ENCODE measurements around the gene RPTOR.

The RPTOR gene

GRCh38 chr17:80630560-80631120 is 86.0 kb downstream of the RPTOR start:
- no peak overlapping the region for H3K4me3 ChIP-seq
- H3K27ac ChIP-seq: no peak overlapping the region
- DNase-seq (ENCODE audit: low spot score): no peak
- no peak for TF ChIP-seq CTCF (IDR thresholded peaks at IDR 0.05)

DNA sequence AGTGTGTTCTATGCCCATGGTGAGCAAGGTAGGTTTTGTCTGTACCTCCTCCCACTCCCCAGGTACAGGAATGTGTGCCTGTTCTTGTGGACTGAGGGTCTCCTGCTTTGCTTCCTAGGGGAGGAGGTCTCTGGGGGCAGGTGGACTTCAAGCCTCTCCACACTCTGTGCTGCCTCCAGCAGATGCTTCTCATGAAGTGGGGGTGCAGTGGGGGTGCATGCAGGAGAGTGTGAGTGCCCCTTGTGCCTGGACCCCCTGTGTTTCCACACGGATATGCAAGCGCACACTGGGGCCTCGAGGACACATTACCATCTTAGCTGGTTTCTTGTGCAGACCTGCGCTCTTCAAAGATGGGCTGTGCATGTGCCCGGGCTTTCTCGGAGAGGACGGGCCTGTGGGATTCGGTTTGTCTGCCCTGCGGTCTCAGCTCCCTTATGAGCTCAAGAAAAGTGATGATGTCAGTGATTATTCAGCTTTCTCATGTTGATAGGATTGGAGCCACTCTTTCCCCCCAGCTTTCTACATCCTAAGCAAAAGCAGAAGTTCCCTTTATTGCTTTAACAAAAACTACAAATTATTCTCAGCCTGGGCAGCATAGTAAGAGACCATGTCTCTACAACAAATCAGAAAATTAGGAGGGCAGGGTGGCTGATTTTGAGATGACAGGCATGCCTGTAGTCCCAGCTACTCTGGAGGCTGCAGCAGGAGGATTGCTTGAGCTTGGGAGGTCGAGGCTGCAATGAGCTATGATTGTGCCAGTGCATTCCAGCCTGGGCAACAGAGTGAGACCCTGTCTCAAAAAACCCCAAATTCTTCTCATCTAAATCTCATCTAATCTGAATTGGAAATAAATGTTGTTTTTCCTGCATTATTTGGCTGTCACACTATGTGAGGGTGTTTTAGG is 86.8 kb downstream of the RPTOR start:
- TF ChIP-seq CTCF (IDR thresholded peaks at IDR 0.05): no peak
- H3K4me3 ChIP-seq: no peak overlapping the region
- no peak overlapping the region for H3K27ac ChIP-seq
- DNase-seq (ENCODE audit: low spot score): no peak

DNA sequence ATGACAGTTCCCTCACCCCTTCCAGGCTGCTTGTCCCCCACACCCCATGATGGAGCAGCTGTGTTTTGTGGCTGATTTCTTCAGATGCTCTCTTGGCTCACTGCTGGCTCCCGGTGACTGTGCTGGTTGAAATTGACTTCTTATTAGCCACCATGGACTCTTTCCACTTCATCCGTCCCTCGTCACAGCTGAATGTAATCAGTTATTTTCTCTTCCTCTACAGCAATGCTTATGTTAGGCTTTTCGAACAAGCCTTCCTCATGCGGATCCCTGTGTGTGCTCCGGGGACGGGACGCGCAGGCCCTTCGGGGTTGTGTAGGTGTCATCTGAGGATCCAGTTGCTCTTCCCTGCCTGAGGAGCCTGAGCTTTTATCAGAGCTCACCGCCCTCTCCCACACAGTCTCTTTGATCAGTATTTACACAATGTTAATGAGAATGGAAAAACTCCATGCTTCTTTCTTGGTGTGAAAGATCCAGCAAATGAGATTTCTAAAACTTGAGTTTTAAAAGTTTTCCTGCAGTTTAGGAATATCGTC is 87.5 kb downstream of the RPTOR start:
- no peak for DNase-seq (ENCODE audit: low spot score)

GRCh38 chr17:80633207-80633606 is 88.6 kb downstream of the RPTOR start:
- no peak for DNase-seq (ENCODE audit: low spot score)
- Histone ChIP-seq H3K4me3 (no peak overlapping the region), H3K27ac (no peak overlapping the region)
- no peak for TF ChIP-seq CTCF (IDR thresholded peaks at IDR 0.05)

More for the DNA sequence above, 87.5 kb downstream of the RPTOR start:
- Histone ChIP-seq H3K27ac (no peak overlapping the region), H3K4me3 (no peak overlapping the region)
- no peak for TF ChIP-seq CTCF (IDR thresholded peaks at IDR 0.05)

GRCh38 chr17:80633994-80634566 is 89.4 kb downstream of the RPTOR start:
- Histone ChIP-seq H3K4me3 (no peak overlapping the region), H3K27ac (no peak overlapping the region)
- TF ChIP-seq CTCF (IDR thresholded peaks at IDR 0.05): no peak
- no peak for DNase-seq (ENCODE audit: low spot score)

DNA sequence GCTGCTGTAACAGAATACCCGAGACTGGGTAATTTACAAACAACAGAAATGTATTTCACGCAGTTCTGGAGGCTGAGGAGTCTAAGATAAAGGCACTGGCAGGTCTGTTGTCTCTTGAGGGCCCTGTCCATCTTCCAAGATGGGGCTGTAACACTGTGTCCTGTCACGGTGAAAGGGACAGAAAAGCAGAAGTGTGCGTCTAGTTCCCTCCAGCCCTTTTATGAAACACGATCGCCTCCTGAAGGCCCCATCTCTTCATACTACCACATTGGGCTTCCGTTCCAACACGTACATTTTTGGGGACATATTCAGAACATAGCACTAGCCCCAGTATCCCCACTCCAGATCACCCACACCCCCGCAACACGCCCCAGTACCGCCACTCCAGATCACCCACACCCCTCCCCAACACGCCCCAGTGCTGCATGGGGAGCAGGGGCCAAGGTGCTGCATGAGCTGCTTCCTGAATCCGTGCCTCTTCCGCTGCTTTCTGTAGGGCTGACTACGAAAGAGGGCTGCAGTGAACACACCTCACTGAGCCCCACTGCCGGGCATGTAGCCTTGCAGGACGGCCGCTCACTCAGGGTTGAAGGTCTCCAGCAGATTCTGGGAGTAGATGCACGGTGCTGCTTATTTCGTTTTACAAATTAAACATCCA is 91.9 kb downstream of the RPTOR start:
- Histone ChIP-seq H3K4me3 (no peak overlapping the region), H3K27ac (no peak overlapping the region)
- TF ChIP-seq CTCF (IDR thresholded peaks at IDR 0.05): no peak
- no peak for DNase-seq (ENCODE audit: low spot score)

All from coronary artery (tissue), 2 donors.